Fibroblast of skin of scalp (primary cell): ENCODE data around the gene DPH6.

Source experiments
- DNase-seq: peaks from one replicate; pipeline ENCODE4 v3.0.0-alpha.2; 2013

The DPH6 gene

DNA sequence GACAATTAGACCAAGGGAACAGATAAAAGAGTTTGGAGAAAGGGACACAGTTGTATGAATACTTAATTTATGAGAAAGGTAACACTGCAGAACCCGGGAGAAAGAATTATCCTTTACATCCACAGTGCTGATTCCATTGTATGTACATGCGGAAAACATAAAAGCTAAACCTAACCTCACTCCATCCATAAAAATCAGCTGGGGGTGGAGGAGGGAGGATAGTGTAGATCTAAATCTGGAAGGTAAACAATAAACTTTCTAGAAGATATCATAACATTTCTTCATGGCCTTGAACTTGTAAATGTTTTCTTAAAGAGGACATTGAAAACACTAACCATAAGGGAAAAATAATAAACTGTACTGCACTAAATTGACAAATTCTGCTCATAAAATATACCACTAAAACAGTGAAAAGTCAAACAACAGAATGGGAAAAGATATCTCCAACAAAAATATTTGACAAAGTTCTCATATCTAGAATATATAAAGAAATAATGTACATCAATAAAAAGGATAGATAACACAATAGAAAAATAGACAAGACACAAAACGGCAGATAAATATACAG is 220.5 kb downstream of the DPH6 start:
- DNase-seq, result no peak

DNA sequence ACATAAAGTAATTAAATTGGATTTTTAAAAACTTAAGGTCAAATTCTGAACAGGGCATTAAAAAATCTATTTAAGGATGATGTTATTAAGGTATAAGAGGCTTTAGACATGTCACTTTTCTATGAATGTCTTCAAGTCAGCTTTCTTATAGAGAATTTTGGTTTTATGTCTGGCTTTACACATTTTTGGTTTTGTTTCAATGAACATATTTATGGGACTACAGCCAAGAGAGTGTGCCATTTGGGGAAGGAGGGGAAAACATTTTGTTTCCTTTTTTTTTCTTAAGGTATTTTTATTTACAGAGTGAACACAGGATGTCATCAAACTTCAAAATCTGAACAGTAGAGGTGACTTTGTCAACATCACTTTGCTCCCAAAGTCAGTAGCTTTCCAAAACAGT is 222.8 kb downstream of the DPH6 start:
- DNase-seq, result no peak

DNA sequence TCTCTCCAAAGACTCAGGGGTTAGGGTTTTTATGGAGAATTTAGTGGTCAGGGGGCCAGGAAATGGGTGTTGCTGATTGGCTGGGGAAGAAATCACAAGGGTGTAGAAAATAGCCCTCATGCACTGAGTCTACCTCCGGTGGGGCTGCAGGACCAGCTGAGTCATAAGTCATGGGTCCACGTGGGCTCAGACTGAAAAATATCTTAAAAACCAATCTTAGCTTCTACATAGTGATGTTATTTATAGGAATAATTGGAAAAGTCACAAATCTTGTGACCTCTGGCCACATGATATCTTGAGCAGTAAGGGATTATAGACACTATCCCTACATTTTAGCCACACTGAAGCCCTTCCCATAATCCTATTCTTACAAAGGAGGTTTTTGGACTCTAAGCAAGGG is 224.0 kb downstream of the DPH6 start:
- no peak for DNase-seq

DNA sequence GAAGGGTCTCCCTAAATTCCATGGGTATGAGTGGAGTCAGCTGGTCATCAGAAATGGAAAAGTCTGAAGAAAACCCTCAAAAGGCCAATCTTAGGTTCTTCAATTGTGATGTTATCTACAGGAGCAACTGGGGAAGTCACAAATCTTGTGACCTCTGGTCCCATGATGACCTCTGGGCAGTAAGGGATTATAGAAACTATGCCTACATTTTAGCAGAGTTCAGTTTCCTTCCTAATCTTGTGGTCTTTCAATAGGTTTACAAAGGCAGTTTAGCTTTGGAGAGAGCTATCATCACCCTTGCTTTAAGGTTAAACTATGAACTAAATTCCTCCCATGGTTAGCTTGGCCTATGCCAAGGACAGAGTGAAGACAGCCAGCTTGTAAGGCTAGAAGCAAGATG is 225.1 kb downstream of the DPH6 start:
- no peak for DNase-seq
